BLaER1 (cell line): ENCODE measurements around the gene NEU2.

Experiments used
- H3K27ac ChIP-seq: shearing (Covaris generic); formaldehyde crosslinking; 2 replicates; pipeline ENCODE4 v1.8.1; 2022
- H3K27me3 ChIP-seq: shearing (Covaris generic); formaldehyde crosslinking; 2 replicates; pipeline ENCODE4 v1.8.1; 2022
- H3K36me3 ChIP-seq: shearing (Covaris generic); formaldehyde crosslinking; 2 replicates; pipeline ENCODE4 v1.8.1; 2022
- H3K4me1 ChIP-seq: shearing (Covaris generic); formaldehyde crosslinking; 2 replicates; pipeline ENCODE4 v1.8.1; 2022
- H3K4me2 ChIP-seq: shearing (Covaris generic); formaldehyde crosslinking; 2 replicates; pipeline ENCODE4 v1.8.1; 2022
- H3K4me3 ChIP-seq: shearing (Covaris generic); formaldehyde crosslinking; 2 replicates; pipeline ENCODE4 v1.8.1; 2022
- H3K9ac ChIP-seq: shearing (Covaris generic); formaldehyde crosslinking; 2 replicates; pipeline ENCODE4 v1.8.1; 2022
- H3K9me3 ChIP-seq: shearing (Covaris generic); formaldehyde crosslinking; 2 replicates; pipeline ENCODE4 v1.8.1; 2022
- H4K20me1 ChIP-seq: shearing (Covaris generic); formaldehyde crosslinking; 2 replicates; pipeline ENCODE4 v1.8.1; 2022
- Cebpa-rat ChIP-seq: shearing (Covaris generic); IDR thresholded peaks from 2 replicates; pipeline ENCODE4 v1.8.1; 2022

The NEU2 gene

GRCh38 chr2:233032551-233033320 is at the start of gene NEU2:
Gene NEU2 (plus strand): TSS chr2:233032672. CDS start chr2:233032672, 0 bp downstream.
- Histone ChIP-seq H4K20me1 (no peaks in the 10 kb centered on the region), H3K4me1 (no peaks in the 10 kb centered on the region), H3K9ac (no peak within 1 kb of the TSS), H3K27me3 (no peaks in the 10 kb centered on the region), H3K9me3 (no peaks in the 10 kb centered on the region), H3K27ac (no peak within 1 kb of the TSS), H3K4me3 (no peak within 1 kb of the TSS), H3K4me2 (no peak within 1 kb of the TSS), H3K36me3 (no peaks in the 10 kb centered on the region)
- TF ChIP-seq Cebpa-rat: no peak

GRCh38 chr2:232982926-232983668 is 49.4 kb upstream of the NEU2 start:
- TF ChIP-seq Cebpa-rat: no peak
- Histone ChIP-seq H3K9ac (no peak overlapping the region), H3K4me1 (peaks cover 9% of the 10 kb centered on the region; the same call in 1 of the 2 replicates), H3K4me3 (no peak overlapping the region), H4K20me1 (no peaks in the 10 kb centered on the region), H3K36me3 (no peaks in the 10 kb centered on the region), H3K4me2 (no peak overlapping the region), H3K27me3 (no peaks in the 10 kb centered on the region), H3K27ac (no peak overlapping the region), H3K9me3 (peaks cover 6% of the 10 kb centered on the region; the same call in 1 of the 2 replicates)

GRCh38 chr2:232983669-232984140 is 48.8 kb upstream of the NEU2 start:
- Histone ChIP-seq H3K27me3 (no peaks in the 10 kb centered on the region), H3K4me2 (no peak overlapping the region), H4K20me1 (no peaks in the 10 kb centered on the region), H3K4me3 (no peak overlapping the region), H3K36me3 (no peaks in the 10 kb centered on the region), H3K9ac (no peak overlapping the region), H3K4me1 (peaks cover 3% of the 10 kb centered on the region; the same call in 1 of the 2 replicates), H3K9me3 (peaks cover 6% of the 10 kb centered on the region; the same call in 1 of the 2 replicates), H3K27ac (no peak overlapping the region)
- TF ChIP-seq Cebpa-rat: no peak

DNA sequence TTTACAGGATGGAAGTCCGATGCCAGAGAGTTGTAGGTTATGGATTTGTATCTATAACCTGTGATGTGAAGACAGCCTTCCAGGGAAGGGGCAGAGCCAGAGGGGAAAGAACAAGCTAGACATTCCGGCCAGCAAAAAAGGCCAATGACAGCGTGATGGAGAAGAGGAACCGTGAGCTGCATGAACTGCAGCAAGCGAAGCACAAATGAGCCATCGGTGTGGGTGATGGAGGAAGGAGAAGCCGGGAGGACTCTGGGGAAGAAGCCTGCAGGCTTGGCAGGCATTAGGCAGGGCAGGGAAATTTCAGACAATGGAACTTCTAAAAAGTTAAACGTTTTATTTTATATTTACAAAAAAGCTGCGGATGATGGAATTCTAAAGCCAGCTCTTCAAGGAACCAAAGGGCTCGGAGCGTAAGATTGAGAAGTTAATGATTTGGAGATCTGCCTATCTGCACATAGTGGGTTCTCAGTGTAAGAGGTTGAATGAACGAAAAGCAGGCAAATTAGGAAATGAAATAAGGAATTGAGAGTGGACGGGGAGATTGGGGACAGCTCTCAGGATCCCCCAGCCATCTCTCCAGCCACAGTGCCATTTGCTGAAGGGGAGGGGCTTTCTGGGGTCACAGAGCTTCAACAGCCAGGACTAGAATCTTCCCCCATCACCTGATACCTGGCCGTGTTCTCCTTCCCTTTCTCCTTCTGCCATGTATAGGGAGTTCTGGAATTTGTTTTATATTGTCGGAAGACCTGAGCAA is 47.8 kb upstream of the NEU2 start:
- Histone ChIP-seq H3K4me3 (no peak overlapping the region), H3K9ac (no peak overlapping the region)

DNA sequence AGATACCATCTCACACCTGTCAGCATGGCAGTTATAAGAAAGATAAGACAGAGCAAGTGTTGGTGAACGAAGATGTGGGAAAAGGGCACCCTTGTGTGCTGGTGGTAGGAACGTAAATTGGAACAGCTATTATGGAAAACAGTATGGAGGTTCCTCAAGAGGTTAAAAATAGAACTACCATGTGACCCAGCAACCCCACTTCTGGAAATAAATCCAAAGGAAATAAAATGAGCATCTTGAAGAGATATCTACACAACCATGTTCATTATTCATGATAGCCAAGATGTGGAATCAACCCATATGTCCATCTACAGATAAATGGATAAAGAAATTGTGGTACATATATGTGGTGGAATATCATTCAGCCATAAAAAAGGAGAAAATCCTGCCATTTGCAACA is 46.3 kb upstream of the NEU2 start:
- Histone ChIP-seq H3K4me2 (no peak overlapping the region), H3K27me3 (no peaks in the 10 kb centered on the region), H3K9me3 (peaks cover 6% of the 10 kb centered on the region; the same call in 1 of the 2 replicates), H4K20me1 (no peaks in the 10 kb centered on the region), H3K9ac (no peak overlapping the region), H3K4me1 (no peaks in the 10 kb centered on the region), H3K36me3 (no peaks in the 10 kb centered on the region), H3K27ac (no peak overlapping the region), H3K4me3 (no peak overlapping the region)
- no peak for TF ChIP-seq Cebpa-rat

More for the DNA sequence above, 47.8 kb upstream of the NEU2 start:
- no peaks in the 10 kb centered on the region for H3K27me3 ChIP-seq
- H3K9me3 ChIP-seq: peaks cover 6% of the 10 kb centered on the region; the same call in 1 of the 2 replicates
- H3K4me2 ChIP-seq: no peak overlapping the region
- H4K20me1 ChIP-seq: no peaks in the 10 kb centered on the region
- no peak overlapping the region for H3K27ac ChIP-seq
- no peaks in the 10 kb centered on the region for H3K36me3 ChIP-seq
- no peaks in the 10 kb centered on the region for H3K4me1 ChIP-seq
- TF ChIP-seq Cebpa-rat: no peak

GRCh38 chr2:232993231-232993821 is 39.1 kb upstream of the NEU2 start:
- Histone ChIP-seq H3K4me3 (no peak overlapping the region), H3K36me3 (no peaks in the 10 kb centered on the region), H3K9ac (no peak overlapping the region), H3K4me2 (no peak overlapping the region), H3K27me3 (no peaks in the 10 kb centered on the region), H3K9me3 (no peaks in the 10 kb centered on the region; the same call in 1 of the 2 replicates), H3K27ac (no peak overlapping the region), H4K20me1 (no peaks in the 10 kb centered on the region), H3K4me1 (no peaks in the 10 kb centered on the region)
- TF ChIP-seq Cebpa-rat: no peak

DNA sequence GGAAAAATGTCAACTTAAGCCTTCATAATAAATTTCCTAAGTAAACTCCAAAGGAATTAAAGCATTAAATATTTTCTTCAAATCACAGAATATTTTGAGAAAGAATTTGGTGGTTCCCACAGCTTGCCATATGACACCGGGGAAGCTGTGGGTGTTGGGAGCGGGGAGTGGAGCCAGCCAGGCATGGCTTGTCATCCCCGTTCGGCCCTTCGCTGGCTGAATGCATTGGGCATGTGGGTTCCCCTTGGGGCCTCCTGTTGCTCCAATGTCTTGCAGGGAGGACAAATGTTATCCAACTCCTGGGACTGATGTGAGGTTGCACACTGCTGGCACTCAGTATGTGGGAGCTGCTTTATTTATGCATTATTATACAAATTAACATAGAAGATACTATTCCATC is 38.0 kb upstream of the NEU2 start:
- Histone ChIP-seq H3K36me3 (no peaks in the 10 kb centered on the region), H3K27me3 (no peaks in the 10 kb centered on the region), H3K4me3 (no peak overlapping the region), H3K4me1 (no peaks in the 10 kb centered on the region), H3K9ac (no peak overlapping the region), H3K27ac (no peak overlapping the region), H3K9me3 (no peaks in the 10 kb centered on the region; the same call in 1 of the 2 replicates), H4K20me1 (no peaks in the 10 kb centered on the region), H3K4me2 (no peak overlapping the region)
- no peak for TF ChIP-seq Cebpa-rat

GRCh38 chr2:232997749-232998665 is 34.5 kb upstream of the NEU2 start:
- no peaks in the 10 kb centered on the region for H4K20me1 ChIP-seq
- H3K4me3 ChIP-seq: no peak overlapping the region
- no peak for TF ChIP-seq Cebpa-rat
- no peak overlapping the region for H3K27ac ChIP-seq
- H3K9ac ChIP-seq: no peak overlapping the region
- H3K27me3 ChIP-seq: no peaks in the 10 kb centered on the region
- no peaks in the 10 kb centered on the region for H3K36me3 ChIP-seq
- H3K9me3 ChIP-seq: no peaks in the 10 kb centered on the region; the same call in 1 of the 2 replicates
- H3K4me1 ChIP-seq: peaks cover 5% of the 10 kb centered on the region
- H3K4me2 ChIP-seq: no peak overlapping the region
